ENCODE results near the gene MRPL37. TPM values are rescaled to one million over a fixed set of nuclear protein-coding genes. Genes with fewer than 3 reads are reported as not detected.

MRPL37 gene
- total RNA-seq, 1 experiment from 2014 or later, result 180 TPM

DNA sequence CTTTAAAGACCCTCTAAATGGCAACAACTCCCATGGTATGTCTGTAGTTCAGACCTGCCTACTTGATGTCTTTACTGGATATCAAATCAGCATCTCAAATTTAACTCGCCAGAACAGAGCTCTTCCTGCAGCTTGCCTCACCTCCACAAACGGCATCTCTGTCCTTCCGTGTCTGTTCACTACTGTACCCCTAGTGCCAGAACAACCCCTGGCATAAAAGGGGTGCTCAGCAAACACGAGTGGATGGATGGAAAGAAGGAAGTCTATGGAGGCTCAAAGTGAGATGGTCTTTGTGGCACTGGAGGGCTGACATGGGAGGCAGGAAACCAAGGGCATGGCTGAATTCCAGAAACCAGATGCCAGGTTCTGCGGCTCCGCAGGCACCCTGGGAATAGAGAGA, 22.7 kb downstream of the MRPL37 start:
- no peak overlapping the region for H3K4me2 ChIP-seq
- H3K79me2 ChIP-seq (ENCODE audit: low read depth), result no peaks in the 10 kb centered on the region
- TF ChIP-seq, protein P1, sequence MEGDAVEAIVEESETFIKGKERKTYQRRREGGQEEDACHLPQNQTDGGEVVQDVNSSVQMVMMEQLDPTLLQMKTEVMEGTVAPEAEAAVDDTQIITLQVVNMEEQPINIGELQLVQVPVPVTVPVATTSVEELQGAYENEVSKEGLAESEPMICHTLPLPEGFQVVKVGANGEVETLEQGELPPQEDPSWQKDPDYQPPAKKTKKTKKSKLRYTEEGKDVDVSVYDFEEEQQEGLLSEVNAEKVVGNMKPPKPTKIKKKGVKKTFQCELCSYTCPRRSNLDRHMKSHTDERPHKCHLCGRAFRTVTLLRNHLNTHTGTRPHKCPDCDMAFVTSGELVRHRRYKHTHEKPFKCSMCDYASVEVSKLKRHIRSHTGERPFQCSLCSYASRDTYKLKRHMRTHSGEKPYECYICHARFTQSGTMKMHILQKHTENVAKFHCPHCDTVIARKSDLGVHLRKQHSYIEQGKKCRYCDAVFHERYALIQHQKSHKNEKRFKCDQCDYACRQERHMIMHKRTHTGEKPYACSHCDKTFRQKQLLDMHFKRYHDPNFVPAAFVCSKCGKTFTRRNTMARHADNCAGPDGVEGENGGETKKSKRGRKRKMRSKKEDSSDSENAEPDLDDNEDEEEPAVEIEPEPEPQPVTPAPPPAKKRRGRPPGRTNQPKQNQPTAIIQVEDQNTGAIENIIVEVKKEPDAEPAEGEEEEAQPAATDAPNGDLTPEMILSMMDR (conservative IDR thresholded peaks at IDR 0.05), result no peak
- TF ChIP-seq EZH2 (IDR thresholded peaks at IDR 0.05; ENCODE audit: low read depth), result no peak
- no peaks in the 10 kb centered on the region for H3K9me3 ChIP-seq (ENCODE audit: insufficient read depth, low read depth)
- 0 out of 2 replicates have a peak, but pooled peaks cover 5% of the 10 kb centered on the region for H3K4me1 ChIP-seq (replicated peaks; ENCODE audit: insufficient read depth)
- intact Hi-C loops (cut with micrococcal nuclease; ENCODE audit: unreplicated experiment), result no loop called here
- no peaks in the 10 kb centered on the region for H3K27me3 ChIP-seq (ENCODE audit: insufficient read depth, low read depth)
- BruUV-seq (replicated peaks), result no TSS peak
- POLR2A ChIA-PET (ENCODE audit: unreplicated experiment), result no interaction called here
- H3K9me2 ChIP-seq (ENCODE audit: insufficient read depth), result no peaks in the 10 kb centered on the region
- CTCF ChIA-PET, result no interaction called here
- H3K27ac ChIP-seq, result no peak overlapping the region
- DNase-seq, result no peak
- H3F3A ChIP-seq (ENCODE audit: insufficient read depth, low read depth), result no peaks in the 10 kb centered on the region
- no peak overlapping the region for H3K4me3 ChIP-seq
- no peaks in the 10 kb centered on the region for H4K20me1 ChIP-seq (ENCODE audit: insufficient read depth)
- H2AFZ ChIP-seq, result no peak overlapping the region
- no peaks in the 10 kb centered on the region for H3K36me3 ChIP-seq (ENCODE audit: low read depth)

DNA sequence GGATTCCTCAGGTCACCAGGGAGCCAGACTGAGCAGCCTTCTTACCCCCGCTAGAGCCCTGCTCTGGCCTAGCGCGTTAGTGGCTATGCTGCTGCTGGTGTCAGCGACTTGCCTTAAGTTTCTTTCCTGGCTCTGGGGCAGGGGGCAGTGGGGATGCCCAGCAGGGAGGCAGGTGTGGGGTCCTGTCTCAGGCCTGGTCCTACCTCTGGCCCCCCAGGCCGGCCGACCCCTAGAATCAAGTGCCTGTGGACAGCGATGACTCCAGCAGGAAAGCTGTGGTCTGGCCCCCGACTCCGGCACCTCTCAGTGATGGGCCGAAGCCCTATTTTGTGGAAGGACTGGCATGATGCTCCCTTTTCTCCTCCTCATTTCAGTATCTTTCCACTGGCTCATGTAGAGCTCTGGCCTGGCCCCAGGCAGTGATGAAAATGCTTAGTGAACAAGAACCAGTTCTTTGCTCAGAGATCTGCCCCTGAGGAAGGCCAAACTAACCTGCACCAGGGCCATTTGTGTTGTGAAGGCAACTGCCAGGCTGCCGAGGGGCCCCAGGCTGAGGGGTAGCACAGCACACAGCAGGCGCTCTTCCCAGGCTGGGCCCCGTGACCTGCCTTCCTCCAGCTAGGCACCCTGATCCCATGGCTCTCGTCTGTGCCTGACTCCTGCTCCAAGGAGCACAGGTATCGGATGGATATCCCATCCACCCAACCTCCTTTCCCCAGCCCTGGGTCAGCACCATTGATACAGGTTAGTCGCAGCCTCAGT, 23.7 kb downstream of the MRPL37 start:
- TF ChIP-seq, protein P1 (conservative IDR thresholded peaks at IDR 0.05), result no peak
- TF ChIP-seq EZH2 (IDR thresholded peaks at IDR 0.05; ENCODE audit: low read depth), result no peak
- Histone ChIP-seq H3F3A (ENCODE audit: insufficient read depth, low read depth) (no peaks in the 10 kb centered on the region), H3K36me3 (ENCODE audit: low read depth) (no peaks in the 10 kb centered on the region), H3K79me2 (ENCODE audit: low read depth) (no peaks in the 10 kb centered on the region), H3K9me2 (ENCODE audit: insufficient read depth) (no peaks in the 10 kb centered on the region), H3K4me3 (no peak overlapping the region), H4K20me1 (ENCODE audit: insufficient read depth) (no peaks in the 10 kb centered on the region), H3K4me1 (replicated peaks; ENCODE audit: insufficient read depth) (0 out of 2 replicates have a peak, but pooled peaks cover 5% of the 10 kb centered on the region), H3K27ac (no peak overlapping the region), H3K4me2 (no peak overlapping the region), H3K27me3 (ENCODE audit: insufficient read depth, low read depth) (no peaks in the 10 kb centered on the region), H2AFZ (no peak overlapping the region), H3K9me3 (ENCODE audit: insufficient read depth, low read depth) (no peaks in the 10 kb centered on the region)
- POLR2A ChIA-PET (ENCODE audit: unreplicated experiment), result no interaction called here
- CTCF ChIA-PET, result no interaction called here
- no peak for DNase-seq
- BruUV-seq (replicated peaks), result no TSS peak
- intact Hi-C loops (cut with micrococcal nuclease; ENCODE audit: unreplicated experiment), result no loop called here

DNA sequence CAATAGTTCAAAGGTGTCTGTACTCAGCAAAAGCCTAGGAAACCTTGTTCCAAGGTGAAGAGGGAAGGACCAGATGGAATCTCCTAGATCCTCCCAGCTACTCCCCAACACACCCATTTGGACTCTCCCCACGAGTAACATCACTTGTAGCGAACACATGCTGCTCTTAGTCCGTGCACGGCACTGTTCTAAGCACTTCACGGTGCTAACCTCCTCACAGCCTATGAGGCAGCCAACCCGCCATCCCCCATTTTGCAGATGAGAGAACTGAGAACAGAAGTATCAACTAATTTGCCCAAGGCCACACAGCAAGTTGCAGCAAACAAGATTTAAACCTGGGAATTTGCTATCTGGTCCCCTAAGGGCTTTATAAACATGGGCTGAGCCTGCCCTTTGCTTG, 24.3 kb downstream of the MRPL37 start:
- intact Hi-C loops (cut with micrococcal nuclease; ENCODE audit: unreplicated experiment), result no loop called here
- TF ChIP-seq, protein P1 (conservative IDR thresholded peaks at IDR 0.05), result no peak
- TF ChIP-seq EZH2 (IDR thresholded peaks at IDR 0.05; ENCODE audit: low read depth), result no peak
- H3K36me3 ChIP-seq (ENCODE audit: low read depth), result no peaks in the 10 kb centered on the region
- H3K9me3 ChIP-seq (ENCODE audit: insufficient read depth, low read depth), result no peaks in the 10 kb centered on the region
- no peaks in the 10 kb centered on the region for H4K20me1 ChIP-seq (ENCODE audit: insufficient read depth)
- H3K79me2 ChIP-seq (ENCODE audit: low read depth), result no peaks in the 10 kb centered on the region
- H3K9me2 ChIP-seq (ENCODE audit: insufficient read depth), result no peaks in the 10 kb centered on the region
- no peaks in the 10 kb centered on the region for H3F3A ChIP-seq (ENCODE audit: insufficient read depth, low read depth)
- H3K4me2 ChIP-seq, result no peak overlapping the region
- H3K27me3 ChIP-seq (ENCODE audit: insufficient read depth, low read depth), result no peaks in the 10 kb centered on the region
- CTCF ChIA-PET, result no interaction called here
- no peak overlapping the region for H3K27ac ChIP-seq
- DNase-seq, result no peak
- 0 out of 2 replicates have a peak, but pooled peaks cover 5% of the 10 kb centered on the region for H3K4me1 ChIP-seq (replicated peaks; ENCODE audit: insufficient read depth)
- POLR2A ChIA-PET (ENCODE audit: unreplicated experiment), result no interaction called here
- BruUV-seq (replicated peaks), result no TSS peak
- no peak overlapping the region for H3K4me3 ChIP-seq
- no peak overlapping the region for H2AFZ ChIP-seq
